Measurements from ENCODE around the gene TLK1.

GRCh38 chr2:171046048-171046560 is 114.6 kb downstream of the TLK1 start:
- TF ChIP-seq CTCF (conservative IDR thresholded peaks at IDR 0.05) (no peak), EZH2 (IDR thresholded peaks at IDR 0.05; ENCODE audit: low read depth) (no peak)

Measured in PC-9 (cell line).